H9 (cell line): ENCODE measurements around the gene IQSEC1. TPM values are rescaled to one million over a fixed set of nuclear protein-coding genes. Genes with fewer than 3 reads are reported as not detected.

Experiments used
- DNase-seq: peaks from one replicate; pipeline ENCODE4 v3.0.0-alpha.2; 2017
- H2AFZ ChIP-seq: one replicate; pipeline ENCODE4 v1.6.1; 2013; ENCODE audit warnings: mild to moderate bottlenecking, low read length, control low read depth, moderate library complexity
- H2AK5ac ChIP-seq: 2 replicates; pipeline ENCODE4 v1.6.1; 2013; ENCODE audit warnings: low read length, control low read depth, mixed read lengths; ENCODE audit not compliant: insufficient read length
- H2BK120ac ChIP-seq: one replicate; pipeline ENCODE4 v1.6.1; 2013; ENCODE audit warnings: low read depth, mild to moderate bottlenecking, low read length, control low read depth, inconsistent platforms; ENCODE audit not compliant: poor library complexity, severe bottlenecking
- H2BK12ac ChIP-seq: 2 replicates; pipeline ENCODE4 v1.6.1; 2013; ENCODE audit warnings: low read length, control low read depth, mixed read lengths, low read depth; ENCODE audit not compliant: insufficient read length
- H2BK15ac ChIP-seq: 2 replicates; pipeline ENCODE4 v1.6.1; 2013; ENCODE audit warnings: low read depth, low read length, control low read depth
- H2BK20ac ChIP-seq: one replicate; pipeline ENCODE4 v1.6.1; 2013; ENCODE audit warnings: low read depth, mild to moderate bottlenecking, low read length, control low read depth, inconsistent platforms; ENCODE audit not compliant: poor library complexity, severe bottlenecking
- H2BK5ac ChIP-seq: 2 replicates; pipeline ENCODE4 v1.6.1; 2013; ENCODE audit warnings: low read length, control low read depth, mixed read lengths; ENCODE audit not compliant: insufficient read length
- H3K14ac ChIP-seq: 2 replicates; pipeline ENCODE4 v1.6.1; 2013; ENCODE audit warnings: low read length, control low read depth; ENCODE audit not compliant: insufficient read depth
- H3K18ac ChIP-seq: 2 replicates; pipeline ENCODE4 v1.6.1; 2013; ENCODE audit warnings: low read depth, mild to moderate bottlenecking, mixed read lengths, low read length, control low read depth; ENCODE audit not compliant: insufficient read length
- H3K23ac ChIP-seq: 2 replicates; pipeline ENCODE4 v1.6.1; 2013; ENCODE audit warnings: low read length, control low read depth, mixed read lengths, low read depth; ENCODE audit not compliant: insufficient read length
- H3K23me2 ChIP-seq: 2 replicates; pipeline ENCODE4 v1.6.1; 2013; ENCODE audit warnings: low read depth, mild to moderate bottlenecking, mixed read lengths, low read length, control low read depth; ENCODE audit not compliant: insufficient read length, poor library complexity, severe bottlenecking
- H3K27ac ChIP-seq: 2 replicates; pipeline ENCODE4 v1.5.1; 2013; ENCODE audit warnings: low read length, control low read depth, mixed read lengths, low read depth; ENCODE audit not compliant: insufficient read length
- H3K27me3 ChIP-seq: 2 replicates; pipeline ENCODE4 v1.6.1; 2013; ENCODE audit warnings: low read length, control low read depth, inconsistent platforms; ENCODE audit not compliant: insufficient read depth
- H3K4ac ChIP-seq: 2 replicates; pipeline ENCODE4 v1.6.1; 2013; ENCODE audit warnings: low read depth, mild to moderate bottlenecking, control low read depth, inconsistent platforms, low read length, moderate library complexity
- H3K4me1 ChIP-seq: 2 replicates; pipeline ENCODE4 v1.6.1; 2013; ENCODE audit warnings: low read length, control low read depth, inconsistent platforms; ENCODE audit not compliant: insufficient read depth
- H3K4me2 ChIP-seq: 2 replicates; pipeline ENCODE4 v1.6.1; 2013; ENCODE audit warnings: low read length, control low read depth, mixed read lengths; ENCODE audit not compliant: insufficient read length, insufficient read depth
- H3K56ac ChIP-seq: 2 replicates; pipeline ENCODE4 v1.6.1; 2013; ENCODE audit warnings: low read depth, mild to moderate bottlenecking, mixed read lengths, low read length, control low read depth; ENCODE audit not compliant: insufficient read length
- H3K79me1 ChIP-seq: 2 replicates; pipeline ENCODE4 v1.6.1; 2013; ENCODE audit warnings: low read depth, mild to moderate bottlenecking, moderate library complexity, low read length, control low read depth, inconsistent platforms; ENCODE audit not compliant: insufficient read depth, poor library complexity, severe bottlenecking
- H3K79me2 ChIP-seq: 2 replicates; pipeline ENCODE4 v1.6.1; 2013; ENCODE audit warnings: low read length, control low read depth, inconsistent platforms; ENCODE audit not compliant: insufficient read depth
- H3K9ac ChIP-seq: 2 replicates; pipeline ENCODE4 v1.6.1; 2013; ENCODE audit warnings: low read length, control low read depth, mixed read lengths; ENCODE audit not compliant: insufficient read length; ENCODE audit errors: extremely low read depth
- H3K9me3 ChIP-seq: one replicate; pipeline ENCODE4 v1.6.1; 2013; ENCODE audit warnings: low read depth, low read length, inconsistent platforms; ENCODE audit not compliant: control insufficient read depth
- H3T11ph ChIP-seq: one replicate; pipeline ENCODE4 v1.6.1; 2013; ENCODE audit warnings: mild to moderate bottlenecking, low read length, control low read depth, inconsistent platforms
- H4K20me1 ChIP-seq: one replicate; pipeline ENCODE4 v1.6.1; 2013; ENCODE audit not compliant: control insufficient read depth, insufficient read length, insufficient read depth
- H4K5ac ChIP-seq: 2 replicates; pipeline ENCODE4 v1.6.1; 2013; ENCODE audit warnings: low read depth, mild to moderate bottlenecking, mixed read lengths, low read length, control low read depth; ENCODE audit not compliant: insufficient read length
- H4K8ac ChIP-seq: replicated peaks from 2 replicates; pipeline ENCODE4 v1.6.1; 2013; ENCODE audit warnings: low read length, control low read depth, mixed read lengths, low read depth; ENCODE audit not compliant: insufficient read length
- H4K91ac ChIP-seq: 2 replicates; pipeline ENCODE4 v1.6.1; 2013; ENCODE audit warnings: low read depth, mild to moderate bottlenecking, moderate library complexity, mixed read lengths, low read length, control low read depth; ENCODE audit not compliant: insufficient read length
- H3K27ac Mint-ChIP-seq, 3 experiments: 2 replicates in 2 of 3; 3 replicates in 1 of 3; pipeline ENCODE4 v1.8.0; 2020 to 2021; ENCODE audit warnings: mixed read lengths in 3 of 3, mild to moderate bottlenecking in 1 of 3, moderate library complexity in 1 of 3
- H3K27me3 Mint-ChIP-seq: 2 replicates; pipeline ENCODE4 v1.8.0; 2021; ENCODE audit warnings: low read depth, mild to moderate bottlenecking, moderate library complexity, mixed read lengths
- H3K36me3 Mint-ChIP-seq, 3 experiments: 2 replicates in 2 of 3; 3 replicates in 1 of 3; pipeline ENCODE4 v1.8.0; 2020 to 2021; ENCODE audit warnings: low read depth in 3 of 3, mixed read lengths in 3 of 3; ENCODE audit not compliant: insufficient read depth in 1 of 3
- H3K4me1 Mint-ChIP-seq, 2 experiments: 2 replicates each; pipeline ENCODE4 v1.8.0; 2020; ENCODE audit warnings: mixed read lengths in 2 of 2
- H3K4me3 Mint-ChIP-seq, 2 experiments: 2 replicates in 1 of 2; 3 replicates in 1 of 2; pipeline ENCODE4 v1.8.0; 2020 to 2021; ENCODE audit warnings: mild to moderate bottlenecking in 2 of 2, mixed read lengths in 2 of 2, moderate library complexity in 1 of 2
- H3K9me3 Mint-ChIP-seq, 2 experiments: 2 replicates in 1 of 2; 3 replicates in 1 of 2; pipeline ENCODE4 v1.8.0; 2020; ENCODE audit warnings: mild to moderate bottlenecking in 2 of 2, mixed read lengths in 2 of 2, moderate library complexity in 1 of 2
- CTCF ChIP-seq: fragments of 200-600 bp; sonication (generic); conservative IDR thresholded peaks from 3 replicates; pipeline ENCODE4 v1.8.0; 2021; ENCODE audit warnings: antibody characterized with exemption, mild to moderate bottlenecking
- WGBS: extraction: QIAGEN DNeasy Blood & Tissue Kit; methylation state at CpG from one replicate; pipeline ENCODE4 v1.1.7; 2013; ENCODE audit warnings: missing lambda C conversion rate, low lambda C conversion rate, mixed read lengths; ENCODE audit not compliant: insufficient read length; ENCODE audit errors: extremely low coverage; 5-methylcytosine and 5-hydroxymethylcytosine counted together
- total RNA-seq: library from RNA; stranded (reverse); gene quantifications from 2 replicates; pipeline ENCODE4 v1.2.1, GENCODE V29; 2021

Gene IQSEC1
- total RNA-seq, 1 experiment from 2014 or later = 19.1 TPM

DNA sequence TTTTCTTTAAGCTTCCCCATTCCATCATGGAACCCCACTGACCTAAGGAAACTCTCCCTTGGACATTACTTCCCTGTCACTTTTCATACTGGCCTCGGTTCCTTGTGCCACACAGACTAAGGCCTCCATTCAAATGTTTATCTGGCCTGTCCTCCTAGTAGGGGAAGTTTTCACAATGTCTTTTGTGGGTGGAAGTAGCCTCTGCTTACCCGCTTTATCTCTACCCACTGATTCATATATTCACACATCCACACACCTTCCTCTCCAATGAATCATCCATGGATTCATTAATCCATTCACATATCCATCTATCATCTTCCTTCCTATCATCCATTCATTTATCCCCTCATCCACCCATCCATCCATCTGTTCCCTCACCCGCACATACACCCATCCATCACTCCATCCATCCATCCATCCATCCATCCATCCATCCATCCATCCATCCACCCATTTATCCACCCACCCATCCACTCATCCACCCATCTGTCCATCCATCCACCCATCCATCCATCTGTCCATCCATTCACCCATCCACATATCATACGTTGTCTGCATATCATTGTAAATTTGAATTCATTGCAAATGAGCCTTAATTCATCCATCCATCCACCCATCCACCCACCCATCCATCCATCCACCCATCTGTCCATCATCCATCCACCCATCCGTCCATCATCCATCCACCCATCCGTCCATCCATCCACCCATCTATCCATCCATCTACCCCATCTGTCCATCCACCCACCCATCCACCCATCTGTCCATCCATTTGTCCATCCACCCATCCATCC, 49.1 kb downstream of the IQSEC1 start:
- Histone ChIP-seq H3K4me1 (no peaks in the 10 kb centered on the region), H3K9me3 (no peaks in the 10 kb centered on the region), H2BK12ac (no peak overlapping the region), H3T11ph (no peak overlapping the region), H3K56ac (no peak overlapping the region), H3K23me2 (no peaks in the 10 kb centered on the region), H4K8ac (no peak overlapping the region), H4K20me1 (peaks cover 3% of the 10 kb centered on the region), H2BK20ac (no peak overlapping the region), H3K9ac (no peak overlapping the region), H3K79me2 (no peaks in the 10 kb centered on the region), H2BK5ac (no peak overlapping the region), H2AFZ (no peak overlapping the region), H3K23ac (no peak overlapping the region), H3K4ac (no peak overlapping the region), H3K4me2 (no peak overlapping the region), H3K27me3 (no peaks in the 10 kb centered on the region), H2BK120ac (no peak overlapping the region), H3K14ac (no peak overlapping the region), H2AK5ac (no peak overlapping the region), H4K5ac (no peak overlapping the region), H4K91ac (no peak overlapping the region), H3K27ac (no peak overlapping the region), H2BK15ac (no peak overlapping the region), H3K18ac (no peak overlapping the region), H3K79me1 (no peaks in the 10 kb centered on the region)
- Mint-ChIP-seq H3K9me3 (no peaks in the 10 kb centered on the region; a peak in 1 of 5 replicates), H3K27me3 (peaks cover 10% of the 10 kb centered on the region), H3K27ac (no peak overlapping the region), H3K4me3 (no peak overlapping the region; a peak in 1 of 5 replicates), H3K36me3 (no peaks in the 10 kb centered on the region), H3K4me1 (peaks cover 17 to 33% of the 10 kb centered on the region in 2 experiments)
- TF ChIP-seq CTCF = no peak
- no CpG with 5 or more reads among the region's 6 CpGs for WGBS
- no peak for DNase-seq
